ENCODE results near the gene GMDS.

DNA sequence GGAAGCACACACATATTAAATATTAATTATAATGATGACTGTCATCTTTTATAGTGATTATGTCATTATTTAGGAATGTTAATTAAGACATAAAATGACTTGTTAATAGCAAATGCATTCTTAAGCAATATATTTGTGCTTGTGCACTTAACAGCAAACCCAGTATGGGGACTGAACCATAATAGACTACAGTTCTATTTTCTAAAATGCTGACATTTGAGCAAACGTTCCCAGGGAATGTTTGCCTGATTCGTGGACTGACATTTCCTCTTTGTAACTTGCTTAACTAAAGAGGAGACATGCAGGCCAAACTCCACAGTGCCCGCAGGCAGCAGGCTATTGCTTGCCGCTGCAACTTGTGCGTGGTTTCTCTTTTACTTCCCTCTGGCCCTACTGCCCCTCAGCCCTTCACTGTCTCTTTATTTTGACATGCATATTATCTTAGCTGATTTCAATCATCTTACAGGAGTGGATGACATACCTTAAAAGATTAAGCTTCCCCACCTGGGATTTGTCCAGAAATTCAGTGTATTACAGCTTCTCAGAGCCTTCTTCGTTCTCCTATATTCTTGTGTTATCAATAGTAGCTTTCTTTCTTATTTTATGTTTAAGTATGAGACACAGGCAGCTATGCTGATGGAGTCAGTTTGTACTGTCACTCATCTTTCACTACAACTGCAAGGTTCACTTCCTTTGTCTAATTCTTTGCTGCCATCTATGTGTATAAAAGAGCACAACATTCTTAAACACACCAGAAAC is 141.5 kb downstream of the GMDS start:
- TF ChIP-seq ZC3H10 (CRISPR knock-in tag; IDR thresholded peaks at IDR 0.05) (no peak), ARNTL (CRISPR knock-in tag; IDR thresholded peaks at IDR 0.05; ENCODE audit: borderline replicate concordance, low read depth) (no peak), SNAI2 (CRISPR knock-in tag; IDR thresholded peaks at IDR 0.05) (no peak; the same call in 1 of the 2 replicates), ZFP3 (CRISPR knock-in tag; IDR thresholded peaks at IDR 0.05) (no peak), ZFP30 (CRISPR knock-in tag; IDR thresholded peaks at IDR 0.05) (no peak)
- TF ChIP-seq, protein P1, sequence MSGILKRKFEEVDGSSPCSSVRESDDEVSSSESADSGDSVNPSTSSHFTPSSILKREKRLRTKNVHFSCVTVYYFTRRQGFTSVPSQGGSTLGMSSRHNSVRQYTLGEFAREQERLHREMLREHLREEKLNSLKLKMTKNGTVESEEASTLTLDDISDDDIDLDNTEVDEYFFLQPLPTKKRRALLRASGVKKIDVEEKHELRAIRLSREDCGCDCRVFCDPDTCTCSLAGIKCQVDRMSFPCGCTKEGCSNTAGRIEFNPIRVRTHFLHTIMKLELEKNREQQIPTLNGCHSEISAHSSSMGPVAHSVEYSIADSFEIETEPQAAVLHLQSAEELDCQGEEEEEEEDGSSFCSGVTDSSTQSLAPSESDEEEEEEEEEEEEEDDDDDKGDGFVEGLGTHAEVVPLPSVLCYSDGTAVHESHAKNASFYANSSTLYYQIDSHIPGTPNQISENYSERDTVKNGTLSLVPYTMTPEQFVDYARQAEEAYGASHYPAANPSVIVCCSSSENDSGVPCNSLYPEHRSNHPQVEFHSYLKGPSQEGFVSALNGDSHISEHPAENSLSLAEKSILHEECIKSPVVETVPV (CRISPR knock-in tag; IDR thresholded peaks at IDR 0.05) = no peak

All from SK-N-SH treated with all-trans-retinoic acid at 6 μM for 48 hours (cell line).